Measurements from ENCODE around the gene PGLYRP2.
"Not testable (repeated sequence)": the region's sequence is repeated elsewhere in the genome, so short reads cannot be mapped to it uniquely, and the experiment has no call there.

PGLYRP2 gene
- total RNA-seq, result 0 to 0.35 (median 0.26) reads per million in 3 donors

DNA sequence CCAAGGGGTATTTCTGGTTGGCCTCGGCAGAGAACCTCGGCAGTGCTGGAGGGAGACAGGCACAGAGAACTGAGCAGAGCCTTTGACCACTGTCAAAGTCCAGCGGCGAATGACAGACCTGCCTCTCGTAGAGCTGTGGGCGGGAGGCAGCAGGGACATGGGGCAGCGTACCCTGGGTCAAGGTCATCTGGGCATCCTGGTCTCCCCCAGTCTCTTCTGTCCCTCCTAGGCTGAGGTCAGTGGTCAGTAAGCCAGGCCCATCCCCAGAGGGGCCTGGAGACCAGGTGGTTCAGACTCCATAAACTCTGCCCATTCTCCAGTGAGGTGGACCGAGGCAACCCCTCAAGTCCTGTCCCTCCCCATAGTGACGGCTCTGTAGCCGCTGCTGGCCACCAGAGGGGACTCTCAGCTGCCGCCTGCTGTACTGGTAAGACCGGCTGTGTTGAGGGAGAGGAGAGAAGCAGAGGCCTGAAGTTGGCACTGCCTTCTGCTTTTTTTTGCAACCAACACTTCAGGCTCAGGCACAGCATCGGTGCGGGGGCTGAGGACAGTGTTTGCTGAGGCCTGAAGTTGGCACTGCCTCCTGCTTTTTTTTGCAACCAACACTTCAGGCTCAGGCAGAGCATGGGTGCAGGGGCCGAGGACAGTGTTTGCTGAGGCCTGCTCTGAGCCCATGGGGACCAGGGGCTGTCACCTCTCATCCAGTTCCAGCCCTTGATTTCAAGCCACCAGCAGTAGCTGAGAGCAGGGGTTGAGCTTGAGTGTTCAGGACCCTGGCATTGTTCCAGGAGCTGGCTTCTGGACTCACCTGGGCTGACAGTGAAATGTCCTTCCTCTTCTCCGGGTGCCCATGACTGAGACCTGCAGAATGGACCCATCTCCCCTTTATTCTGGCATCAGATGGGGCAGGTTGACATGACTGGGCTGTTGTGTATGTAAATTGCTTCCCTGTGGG, at the start of gene PGLYRP2:
Gene PGLYRP2 (minus strand): TSS at position 111 of the 955 bp plus-strand sequence. CDS start 130 bp downstream, outside the sequence.
- H3K4me1 ChIP-seq (ENCODE audit: control insufficient read depth, insufficient read depth, low read length, poor library complexity, severe bottlenecking), result peaks cover 7% of the 10 kb centered on the region
- H3K27me3 ChIP-seq (replicated peaks; ENCODE audit: control insufficient read depth, insufficient read depth, low read length, poor library complexity, severe bottlenecking), result no peaks in the 10 kb centered on the region
- no peaks in the 10 kb centered on the region for H3K9me3 ChIP-seq (ENCODE audit: control insufficient read depth, low read length)
- no peak within 1 kb of the TSS for H3K27ac ChIP-seq (ENCODE audit: insufficient read depth, low read length, poor library complexity, severe bottlenecking)
- no peak for DNase-seq
- no peak within 1 kb of the TSS for H3K4me3 ChIP-seq (ENCODE audit: insufficient read depth, low read depth, low read length, poor library complexity, severe bottlenecking)
- H3K36me3 ChIP-seq (ENCODE audit: control insufficient read depth, insufficient read depth, low read length), result no peaks in the 10 kb centered on the region

- Histone ChIP-seq H3K4me1 (ENCODE audit: control insufficient read depth, insufficient read depth, low read length, poor library complexity, severe bottlenecking) (no peaks in the 10 kb centered on the region), H3K27me3 (replicated peaks; ENCODE audit: control insufficient read depth, insufficient read depth, low read length, poor library complexity, severe bottlenecking) (no peaks in the 10 kb centered on the region), H3K4me3 (ENCODE audit: insufficient read depth, low read depth, low read length, poor library complexity, severe bottlenecking) (no peak overlapping the region), H3K27ac (ENCODE audit: insufficient read depth, low read length, poor library complexity, severe bottlenecking) (no peak overlapping the region), H3K36me3 (ENCODE audit: control insufficient read depth, insufficient read depth, low read length) (no peaks in the 10 kb centered on the region), H3K9me3 (ENCODE audit: control insufficient read depth, low read length) (no peaks in the 10 kb centered on the region)
- DNase-seq, result no peak
Observed at GRCh38 chr19:15527705-15528104, 48.4 kb upstream of the PGLYRP2 start.

GRCh38 chr19:15526408-15526807, 47.1 kb upstream of the PGLYRP2 start:
- Histone ChIP-seq H3K27me3 (replicated peaks; ENCODE audit: control insufficient read depth, insufficient read depth, low read length, poor library complexity, severe bottlenecking) (no peaks in the 10 kb centered on the region), H3K9me3 (ENCODE audit: control insufficient read depth, low read length) (no peaks in the 10 kb centered on the region), H3K36me3 (ENCODE audit: control insufficient read depth, insufficient read depth, low read length) (no peaks in the 10 kb centered on the region), H3K4me1 (ENCODE audit: control insufficient read depth, insufficient read depth, low read length, poor library complexity, severe bottlenecking) (no peaks in the 10 kb centered on the region), H3K27ac (ENCODE audit: insufficient read depth, low read length, poor library complexity, severe bottlenecking) (no peak overlapping the region), H3K4me3 (ENCODE audit: insufficient read depth, low read depth, low read length, poor library complexity, severe bottlenecking) (no peak overlapping the region)
- no peak for DNase-seq

DNA sequence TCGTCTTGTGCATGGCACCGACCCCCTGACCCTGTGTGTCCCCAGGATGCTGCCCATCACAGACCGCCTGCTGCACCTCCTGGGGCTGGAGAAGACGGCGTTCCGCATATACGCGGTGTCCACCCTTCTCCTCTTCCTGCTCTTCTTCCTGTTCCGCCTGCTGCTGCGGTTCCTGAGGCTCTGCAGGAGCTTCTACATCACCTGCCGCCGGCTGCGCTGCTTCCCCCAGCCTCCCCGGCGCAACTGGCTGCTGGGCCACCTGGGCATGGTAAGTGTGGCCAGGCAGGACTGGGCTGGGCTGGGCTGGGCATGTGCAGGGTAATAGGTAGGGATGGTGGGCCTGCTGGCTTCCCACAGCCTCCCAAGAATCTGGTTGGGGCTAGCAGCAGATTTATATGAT, 46.0 kb upstream of the PGLYRP2 start:
- DNase-seq, result no peak
- no peak overlapping the region for H3K4me3 ChIP-seq (ENCODE audit: insufficient read depth, low read depth, low read length, poor library complexity, severe bottlenecking)
- H3K27ac ChIP-seq (ENCODE audit: insufficient read depth, low read length, poor library complexity, severe bottlenecking), result no peak overlapping the region
- H3K36me3 ChIP-seq (ENCODE audit: control insufficient read depth, insufficient read depth, low read length), result no peaks in the 10 kb centered on the region
- H3K27me3 ChIP-seq (replicated peaks; ENCODE audit: control insufficient read depth, insufficient read depth, low read length, poor library complexity, severe bottlenecking), result no peaks in the 10 kb centered on the region
- no peaks in the 10 kb centered on the region for H3K9me3 ChIP-seq (ENCODE audit: control insufficient read depth, low read length)
- no peaks in the 10 kb centered on the region for H3K4me1 ChIP-seq (ENCODE audit: control insufficient read depth, insufficient read depth, low read length, poor library complexity, severe bottlenecking)

DNA sequence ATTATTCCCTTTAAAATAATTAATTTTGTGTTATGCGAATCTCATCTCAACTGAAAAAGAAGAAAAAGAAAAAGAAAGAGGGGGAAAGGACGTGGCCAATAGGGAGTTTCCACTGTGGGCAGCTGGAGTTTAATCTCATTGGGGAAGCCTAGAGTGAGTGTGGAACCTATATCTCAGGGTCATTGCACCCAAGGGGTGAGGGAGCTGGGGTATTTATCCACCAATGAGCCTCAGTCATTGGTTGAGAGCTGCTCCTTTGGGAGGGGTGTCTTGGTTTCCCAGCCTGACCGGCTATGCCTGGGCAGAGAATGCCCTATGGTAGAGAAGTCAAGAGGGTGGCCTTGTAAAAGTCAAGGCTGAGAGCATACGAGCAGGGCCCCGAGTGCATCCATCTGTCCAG, 45.5 kb upstream of the PGLYRP2 start:
- no peak overlapping the region for H3K27ac ChIP-seq (ENCODE audit: insufficient read depth, low read length, poor library complexity, severe bottlenecking)
- no peaks in the 10 kb centered on the region for H3K4me1 ChIP-seq (ENCODE audit: control insufficient read depth, insufficient read depth, low read length, poor library complexity, severe bottlenecking)
- no peaks in the 10 kb centered on the region for H3K27me3 ChIP-seq (replicated peaks; ENCODE audit: control insufficient read depth, insufficient read depth, low read length, poor library complexity, severe bottlenecking)
- no peak overlapping the region for H3K4me3 ChIP-seq (ENCODE audit: insufficient read depth, low read depth, low read length, poor library complexity, severe bottlenecking)
- no peaks in the 10 kb centered on the region for H3K36me3 ChIP-seq (ENCODE audit: control insufficient read depth, insufficient read depth, low read length)
- no peaks in the 10 kb centered on the region for H3K9me3 ChIP-seq (ENCODE audit: control insufficient read depth, low read length)
- DNase-seq, result no peak

- Histone ChIP-seq H3K27ac (ENCODE audit: insufficient read depth, low read length, poor library complexity, severe bottlenecking) (no peak overlapping the region), H3K4me1 (ENCODE audit: control insufficient read depth, insufficient read depth, low read length, poor library complexity, severe bottlenecking) (peaks cover 7% of the 10 kb centered on the region), H3K4me3 (ENCODE audit: insufficient read depth, low read depth, low read length, poor library complexity, severe bottlenecking) (no peak overlapping the region)
Observed at GRCh38 chr19:15519433-15519976, 40.2 kb upstream of the PGLYRP2 start.

DNA sequence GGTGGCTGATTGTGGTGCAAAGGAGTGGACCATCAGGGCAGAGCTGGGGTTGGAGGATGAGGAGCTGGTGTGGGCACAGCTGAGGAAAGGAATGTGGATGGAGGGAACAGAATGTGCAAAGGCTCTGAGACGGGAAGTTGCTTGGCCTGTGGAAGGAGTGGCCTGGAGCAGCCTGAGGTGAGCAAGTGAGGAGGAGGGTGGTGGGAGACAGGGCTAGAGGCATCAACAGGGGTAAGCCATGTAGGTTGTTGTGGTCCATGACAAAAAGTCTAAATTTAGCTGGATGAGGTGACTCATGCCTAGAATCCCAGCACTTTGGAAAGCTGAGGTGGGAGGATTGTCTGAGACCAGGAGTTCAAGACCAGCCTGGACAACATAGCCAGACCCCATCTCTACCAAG, 38.5 kb upstream of the PGLYRP2 start:
- Histone ChIP-seq H3K4me1 (ENCODE audit: control insufficient read depth, insufficient read depth, low read length, poor library complexity, severe bottlenecking) (peaks cover 12% of the 10 kb centered on the region), H3K36me3 (ENCODE audit: control insufficient read depth, insufficient read depth, low read length) (no peaks in the 10 kb centered on the region), H3K27me3 (replicated peaks; ENCODE audit: control insufficient read depth, insufficient read depth, low read length, poor library complexity, severe bottlenecking) (no peaks in the 10 kb centered on the region), H3K27ac (ENCODE audit: insufficient read depth, low read length, poor library complexity, severe bottlenecking) (no peak overlapping the region), H3K9me3 (ENCODE audit: control insufficient read depth, low read length) (no peaks in the 10 kb centered on the region), H3K4me3 (ENCODE audit: insufficient read depth, low read depth, low read length, poor library complexity, severe bottlenecking) (no peak overlapping the region)
- DNase-seq, result no peak

More at GRCh38 chr19:15519433-15519976, 40.2 kb upstream of the PGLYRP2 start:
- no peak for DNase-seq
- Histone ChIP-seq H3K27me3 (replicated peaks; ENCODE audit: control insufficient read depth, insufficient read depth, low read length, poor library complexity, severe bottlenecking) (no peaks in the 10 kb centered on the region), H3K9me3 (ENCODE audit: control insufficient read depth, low read length) (no peaks in the 10 kb centered on the region), H3K36me3 (ENCODE audit: control insufficient read depth, insufficient read depth, low read length) (no peaks in the 10 kb centered on the region)

DNA sequence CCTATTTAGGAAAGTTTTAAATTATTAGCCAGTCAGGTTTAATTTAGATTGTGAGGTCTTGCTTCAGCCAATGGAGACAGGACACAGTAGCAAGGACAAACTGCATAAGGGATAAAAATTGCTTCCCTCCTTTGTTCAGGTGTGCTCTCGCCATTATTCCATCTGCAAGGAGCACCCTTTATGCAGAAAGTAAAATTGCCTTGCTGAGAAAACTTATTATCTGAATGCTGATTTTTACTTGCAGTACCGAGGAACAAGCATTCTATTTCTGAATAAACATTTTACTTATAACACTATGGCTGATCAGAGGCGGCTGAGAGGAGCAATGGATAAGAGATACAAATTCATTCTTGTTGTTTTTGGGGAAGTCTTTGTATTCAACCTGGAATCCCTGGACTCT, 37.1 kb upstream of the PGLYRP2 start:
- Histone ChIP-seq H3K4me1 (ENCODE audit: control insufficient read depth, insufficient read depth, low read length, poor library complexity, severe bottlenecking) (peaks cover 12% of the 10 kb centered on the region), H3K27me3 (replicated peaks; ENCODE audit: control insufficient read depth, insufficient read depth, low read length, poor library complexity, severe bottlenecking) (no peaks in the 10 kb centered on the region), H3K36me3 (ENCODE audit: control insufficient read depth, insufficient read depth, low read length) (no peaks in the 10 kb centered on the region), H3K9me3 (ENCODE audit: control insufficient read depth, low read length) (no peaks in the 10 kb centered on the region), H3K4me3 (ENCODE audit: insufficient read depth, low read depth, low read length, poor library complexity, severe bottlenecking) (no peak overlapping the region), H3K27ac (ENCODE audit: insufficient read depth, low read length, poor library complexity, severe bottlenecking) (no peak overlapping the region)
- no peak for DNase-seq

DNA sequence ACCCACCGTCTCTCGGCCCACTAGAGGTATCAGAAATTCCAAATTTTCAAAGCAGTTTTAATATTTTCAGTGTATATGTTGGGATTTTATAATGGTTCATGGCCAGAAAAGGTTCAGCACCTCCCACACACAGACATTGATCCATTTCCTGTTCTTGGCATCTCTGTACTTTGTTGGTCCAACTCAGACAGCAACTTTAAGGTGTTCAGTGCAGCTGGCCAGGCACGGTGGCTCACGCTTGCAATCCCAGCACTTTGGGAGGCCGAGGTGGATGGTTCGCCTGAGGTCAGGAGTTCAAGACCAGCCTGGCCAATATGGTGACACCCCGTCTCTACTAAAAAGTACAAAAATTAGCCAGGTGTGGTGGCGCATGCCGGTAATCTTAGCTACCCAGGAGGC, 35.9 kb upstream of the PGLYRP2 start:
- H3K9me3 ChIP-seq (ENCODE audit: control insufficient read depth, low read length); H3K27me3 ChIP-seq (replicated peaks; ENCODE audit: control insufficient read depth, insufficient read depth, low read length, poor library complexity, severe bottlenecking); H3K36me3 ChIP-seq (ENCODE audit: control insufficient read depth, insufficient read depth, low read length); DNase-seq: not testable (repeated sequence)
- Histone ChIP-seq H3K4me3 (ENCODE audit: insufficient read depth, low read depth, low read length, poor library complexity, severe bottlenecking) (peak overlapping the region; percentile 4), H3K27ac (ENCODE audit: insufficient read depth, low read length, poor library complexity, severe bottlenecking) (peak overlapping the region; percentile 50), H3K4me1 (ENCODE audit: control insufficient read depth, insufficient read depth, low read length, poor library complexity, severe bottlenecking) (peaks cover 12% of the 10 kb centered on the region)

Measured in effector memory CD4-positive, alpha-beta T cell (primary cell).